ENCODE results near the gene TLR1. TPM values are rescaled to one million over a fixed set of nuclear protein-coding genes. Genes with fewer than 3 reads are reported as not detected.

TLR1 gene
- total RNA-seq, 1 experiment from 2014 or later, result 2.2 TPM

DNA sequence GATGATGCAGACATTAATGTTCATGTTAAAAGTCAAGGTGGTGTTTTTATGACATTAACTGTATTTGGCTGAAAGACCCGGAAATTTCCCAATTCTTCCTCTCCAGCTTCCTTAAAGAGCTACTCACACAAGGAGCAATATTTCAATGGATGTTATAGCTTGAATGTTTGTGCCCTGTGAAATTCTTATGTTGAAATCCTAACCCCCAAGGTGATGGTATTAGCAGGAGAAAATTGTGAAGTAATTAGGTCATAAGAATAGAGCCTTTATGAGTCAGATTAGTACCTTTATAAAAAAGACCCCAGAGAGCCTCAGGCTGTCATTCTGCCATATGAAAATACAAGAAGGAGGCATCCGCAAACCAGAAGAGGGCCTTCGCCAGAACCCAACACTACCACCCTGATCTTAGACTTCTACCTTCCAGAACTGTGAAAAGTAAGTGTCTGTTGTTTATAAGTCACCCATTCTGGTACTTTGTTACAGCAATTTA is 3.6 kb downstream of the TLR1 start:
- POLR2A ChIA-PET, result interaction anchor here (1.2 kb wide), 1 partner anchor 10 kb away, joined by 4 read pairs; no protein-coding TSS in a partner anchor
- DNase-seq (ENCODE audit: unreplicated experiment), result no peak
- H3K4me3 Mint-ChIP-seq (ENCODE audit: unreplicated experiment), result no peak overlapping the region
- TF ChIP-seq, protein P1, sequence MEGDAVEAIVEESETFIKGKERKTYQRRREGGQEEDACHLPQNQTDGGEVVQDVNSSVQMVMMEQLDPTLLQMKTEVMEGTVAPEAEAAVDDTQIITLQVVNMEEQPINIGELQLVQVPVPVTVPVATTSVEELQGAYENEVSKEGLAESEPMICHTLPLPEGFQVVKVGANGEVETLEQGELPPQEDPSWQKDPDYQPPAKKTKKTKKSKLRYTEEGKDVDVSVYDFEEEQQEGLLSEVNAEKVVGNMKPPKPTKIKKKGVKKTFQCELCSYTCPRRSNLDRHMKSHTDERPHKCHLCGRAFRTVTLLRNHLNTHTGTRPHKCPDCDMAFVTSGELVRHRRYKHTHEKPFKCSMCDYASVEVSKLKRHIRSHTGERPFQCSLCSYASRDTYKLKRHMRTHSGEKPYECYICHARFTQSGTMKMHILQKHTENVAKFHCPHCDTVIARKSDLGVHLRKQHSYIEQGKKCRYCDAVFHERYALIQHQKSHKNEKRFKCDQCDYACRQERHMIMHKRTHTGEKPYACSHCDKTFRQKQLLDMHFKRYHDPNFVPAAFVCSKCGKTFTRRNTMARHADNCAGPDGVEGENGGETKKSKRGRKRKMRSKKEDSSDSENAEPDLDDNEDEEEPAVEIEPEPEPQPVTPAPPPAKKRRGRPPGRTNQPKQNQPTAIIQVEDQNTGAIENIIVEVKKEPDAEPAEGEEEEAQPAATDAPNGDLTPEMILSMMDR (IDR thresholded peaks at IDR 0.05; ENCODE audit: unreplicated experiment), result no peak
- intact Hi-C loops (cut with micrococcal nuclease), result no loop called here
- H3K27ac Mint-ChIP-seq (ENCODE audit: low read depth, unreplicated experiment), result no peak overlapping the region
- peaks cover 25% of the 10 kb centered on the region for H3K4me1 Mint-ChIP-seq (ENCODE audit: insufficient read depth, unreplicated experiment)
- no peaks in the 10 kb centered on the region for H3K36me3 Mint-ChIP-seq (ENCODE audit: insufficient read depth, unreplicated experiment)
- no peaks in the 10 kb centered on the region for H3K27me3 Mint-ChIP-seq (ENCODE audit: insufficient read depth, unreplicated experiment)
- CTCF ChIA-PET, result interaction anchor here (0.5 to 7.5 kb wide), 3 partner anchors 19 to 212 kb away, joined by 3 to 91 read pairs (median 14); partner anchors contain the start of gene TLR10
- H3K9me3 Mint-ChIP-seq (ENCODE audit: unreplicated experiment), result no peaks in the 10 kb centered on the region
- no TSS peak for BruUV-seq (replicated peaks)

DNA sequence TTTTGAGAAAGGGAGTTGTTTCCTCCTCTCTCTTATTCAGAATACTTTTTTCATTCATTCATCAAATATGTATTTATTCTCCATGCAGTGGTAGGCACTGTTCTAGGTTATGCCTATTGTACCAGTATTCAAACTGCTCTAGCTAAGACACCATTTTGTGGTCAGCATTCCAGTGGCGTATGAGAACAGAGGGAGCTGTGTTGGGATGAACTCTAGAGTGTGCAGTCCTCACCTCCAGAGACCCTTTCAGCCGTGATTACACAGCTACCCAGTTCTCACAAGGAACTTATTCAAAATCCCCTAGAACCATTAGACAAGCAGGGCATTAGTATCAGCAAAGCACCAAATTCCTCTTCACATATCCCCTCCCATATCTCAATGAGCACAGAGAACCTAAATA is 4.2 kb downstream of the TLR1 start:
- Mint-ChIP-seq H3K9me3 (ENCODE audit: unreplicated experiment) (no peaks in the 10 kb centered on the region), H3K36me3 (ENCODE audit: insufficient read depth, unreplicated experiment) (no peaks in the 10 kb centered on the region), H3K4me1 (ENCODE audit: insufficient read depth, unreplicated experiment) (peaks cover 20% of the 10 kb centered on the region), H3K4me3 (ENCODE audit: unreplicated experiment) (no peak overlapping the region), H3K27ac (ENCODE audit: low read depth, unreplicated experiment) (no peak overlapping the region), H3K27me3 (ENCODE audit: insufficient read depth, unreplicated experiment) (no peaks in the 10 kb centered on the region)
- TF ChIP-seq, protein P1 (IDR thresholded peaks at IDR 0.05; ENCODE audit: unreplicated experiment), result no peak
- CTCF ChIA-PET, result interaction anchor here (3.0 to 7.5 kb wide), 2 partner anchors 18 to 40 kb away, joined by 14 to 91 read pairs; partner anchors contain the start of gene TLR10
- BruUV-seq (replicated peaks), result no TSS peak
- no peak for DNase-seq (ENCODE audit: unreplicated experiment)
- POLR2A ChIA-PET, result interaction anchor here (1.2 kb wide), 1 partner anchor 9 kb away, joined by 4 read pairs; no protein-coding TSS in a partner anchor
- intact Hi-C loops (cut with micrococcal nuclease), result no loop called here

DNA sequence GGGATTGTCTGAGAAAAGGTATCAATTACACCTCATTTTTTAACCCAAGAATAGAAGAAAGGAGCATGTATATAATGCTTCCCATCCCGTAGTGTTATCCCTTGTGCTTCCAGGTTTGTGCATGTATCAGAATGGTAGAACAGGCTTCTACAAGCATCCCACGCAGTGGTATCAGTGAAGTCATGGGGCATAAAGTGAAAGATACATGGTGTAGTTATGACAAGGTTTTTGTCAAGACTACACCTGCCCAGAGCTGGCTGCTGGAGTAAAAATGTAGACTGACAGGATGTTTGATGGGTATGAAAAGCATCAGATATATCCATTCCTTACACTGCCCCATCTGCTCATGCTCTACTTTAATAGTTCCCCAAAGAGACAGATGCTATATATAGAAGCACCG is 9.5 kb downstream of the TLR1 start:
- Mint-ChIP-seq H3K4me1 (ENCODE audit: insufficient read depth, unreplicated experiment) (no peaks in the 10 kb centered on the region), H3K27me3 (ENCODE audit: insufficient read depth, unreplicated experiment) (no peaks in the 10 kb centered on the region), H3K27ac (ENCODE audit: low read depth, unreplicated experiment) (no peak overlapping the region), H3K36me3 (ENCODE audit: insufficient read depth, unreplicated experiment) (no peaks in the 10 kb centered on the region), H3K9me3 (ENCODE audit: unreplicated experiment) (no peaks in the 10 kb centered on the region), H3K4me3 (ENCODE audit: unreplicated experiment) (no peak overlapping the region)
- intact Hi-C loops (cut with micrococcal nuclease), result no loop called here
- TF ChIP-seq, protein P1 (IDR thresholded peaks at IDR 0.05; ENCODE audit: unreplicated experiment), result no peak
- CTCF ChIA-PET, result interaction anchor here (0.6 to 3.4 kb wide), 5 partner anchors 9 to 1835 kb away, joined by 3 to 15 read pairs (median 5); partner anchors contain the start of genes RBM47, TLR1 and TLR10
- POLR2A ChIA-PET, result interaction anchor here (0.6 to 1.7 kb wide), 5 partner anchors 9 to 605 kb away, joined by 3 to 8 read pairs (median 3); partner anchors contain the start of gene TLR1
- BruUV-seq (replicated peaks), result no TSS peak
- DNase-seq (ENCODE audit: unreplicated experiment), result no peak

GRCh38 chr4:38794051-38794450 is 10.5 kb downstream of the TLR1 start:
- no peaks in the 10 kb centered on the region for H3K36me3 Mint-ChIP-seq (ENCODE audit: insufficient read depth, unreplicated experiment)
- no peak overlapping the region for H3K27ac Mint-ChIP-seq (ENCODE audit: low read depth, unreplicated experiment)
- intact Hi-C loops (cut with micrococcal nuclease), result no loop called here
- no peak overlapping the region for H3K4me3 Mint-ChIP-seq (ENCODE audit: unreplicated experiment)
- H3K4me1 Mint-ChIP-seq (ENCODE audit: insufficient read depth, unreplicated experiment), result no peaks in the 10 kb centered on the region
- no peaks in the 10 kb centered on the region for H3K9me3 Mint-ChIP-seq (ENCODE audit: unreplicated experiment)
- no peaks in the 10 kb centered on the region for H3K27me3 Mint-ChIP-seq (ENCODE audit: insufficient read depth, unreplicated experiment)
- ChIA-PET POLR2A (interaction anchor here (1.3 kb wide), 1 partner anchor 10 kb away, joined by 8 read pairs; the partner anchor contains the start of gene TLR1), CTCF (interaction anchor here (1.3 to 1.7 kb wide), 2 partner anchors 12 to 35 kb away, joined by 3 to 7 read pairs; partner anchors contain the start of gene TLR10)
- no peak for DNase-seq (ENCODE audit: unreplicated experiment)
- TF ChIP-seq, protein P1 (IDR thresholded peaks at IDR 0.05; ENCODE audit: unreplicated experiment), result no peak
- no TSS peak for BruUV-seq (replicated peaks)

Data from MCF 10A (cell line).